Measurements from ENCODE around the gene PTPRD. TPM values are rescaled to one million over a fixed set of nuclear protein-coding genes. Genes with fewer than 3 reads are reported as not detected.

PTPRD gene
- total RNA-seq, 2 donors from 2014 or later: 19.6 to 101 TPM

GRCh38 chr9:9522406-9522805 lies 1090.4 kb downstream of the PTPRD start:
- Histone ChIP-seq H3K4me3 (no peak overlapping the region), H3K9me3 (no peaks in the 10 kb centered on the region), H3K36me3 (no peaks in the 10 kb centered on the region), H3K4me1 (ENCODE audit: control insufficient read depth in 1 of 2, low read depth in 2 of 2) (no peaks in the 10 kb centered on the region), H3K27me3 (replicated peaks; ENCODE audit: insufficient read depth) (no peaks in the 10 kb centered on the region), H3K27ac (no peak overlapping the region)
- DNase-seq (ENCODE audit: low spot score) (no peak), ATAC-seq (ENCODE audit: insufficient number of reproducible peaks, low FRiP score, low read depth) (no peak)
- TF ChIP-seq CTCF (IDR thresholded peaks at IDR 0.05): no peak

- Histone ChIP-seq H3K4me1 (ENCODE audit: control insufficient read depth in 1 of 2, low read depth in 2 of 2) (no peaks in the 10 kb centered on the region), H3K36me3 (no peaks in the 10 kb centered on the region), H3K27ac (no peak overlapping the region), H3K4me3 (no peak overlapping the region), H3K9me3 (no peaks in the 10 kb centered on the region), H3K27me3 (replicated peaks; ENCODE audit: insufficient read depth) (no peaks in the 10 kb centered on the region)
- TF ChIP-seq CTCF (IDR thresholded peaks at IDR 0.05): no peak
- ATAC-seq (ENCODE audit: insufficient number of reproducible peaks, low FRiP score, low read depth): no peak
- DNase-seq (ENCODE audit: low spot score): no peak
Observed at GRCh38 chr9:9521033-9521779, 1091.6 kb downstream of the PTPRD start.

- no peak for ATAC-seq (ENCODE audit: insufficient number of reproducible peaks, low FRiP score, low read depth)
- Histone ChIP-seq H3K4me1 (ENCODE audit: control insufficient read depth in 1 of 2, low read depth in 2 of 2) (no peaks in the 10 kb centered on the region), H3K27me3 (replicated peaks; ENCODE audit: insufficient read depth) (no peaks in the 10 kb centered on the region), H3K4me3 (no peak overlapping the region), H3K27ac (no peak overlapping the region), H3K36me3 (no peaks in the 10 kb centered on the region), H3K9me3 (no peaks in the 10 kb centered on the region)
- TF ChIP-seq CTCF (IDR thresholded peaks at IDR 0.05): no peak
- no peak for DNase-seq (ENCODE audit: low spot score)
Observed at GRCh38 chr9:9504869-9505268, 1107.9 kb downstream of the PTPRD start.

GRCh38 chr9:9499546-9499945 lies 1113.3 kb downstream of the PTPRD start:
- ATAC-seq (ENCODE audit: insufficient number of reproducible peaks, low FRiP score, low read depth) (no peak), DNase-seq (ENCODE audit: low spot score) (no peak)
- H3K36me3 ChIP-seq: no peaks in the 10 kb centered on the region
- H3K9me3 ChIP-seq: peaks cover 10% of the 10 kb centered on the region
- no peaks in the 10 kb centered on the region for H3K27me3 ChIP-seq (replicated peaks; ENCODE audit: insufficient read depth)
- no peak overlapping the region for H3K4me3 ChIP-seq
- no peak for TF ChIP-seq CTCF (IDR thresholded peaks at IDR 0.05)
- no peak overlapping the region for H3K27ac ChIP-seq
- no peaks in the 10 kb centered on the region for H3K4me1 ChIP-seq (ENCODE audit: control insufficient read depth in 1 of 2, low read depth in 2 of 2)

GRCh38 chr9:9498846-9499245 lies 1114.0 kb downstream of the PTPRD start:
- no peak for ATAC-seq (ENCODE audit: insufficient number of reproducible peaks, low FRiP score, low read depth)
- Histone ChIP-seq H3K4me3 (no peak overlapping the region), H3K36me3 (no peaks in the 10 kb centered on the region), H3K9me3 (peaks cover 10% of the 10 kb centered on the region), H3K4me1 (ENCODE audit: control insufficient read depth in 1 of 2, low read depth in 2 of 2) (no peaks in the 10 kb centered on the region), H3K27me3 (replicated peaks; ENCODE audit: insufficient read depth) (no peaks in the 10 kb centered on the region), H3K27ac (no peak overlapping the region)
- DNase-seq (ENCODE audit: low spot score): no peak
- no peak for TF ChIP-seq CTCF (IDR thresholded peaks at IDR 0.05)
